GM10266 (cell line): ENCODE data around the gene SMIM35.

Experiments
- DNase-seq: peaks from one replicate; pipeline ENCODE4 v3.0.0; 2012; ENCODE audit errors: extremely low spot score
- CTCF ChIP-seq: IDR thresholded peaks from 2 replicates; pipeline ENCODE4 v1.5.1; 2012; ENCODE audit warnings: mild to moderate bottlenecking, low read depth; ENCODE audit not compliant: control insufficient read depth, insufficient read depth; ENCODE audit errors: missing control alignments

SMIM35 gene

DNA sequence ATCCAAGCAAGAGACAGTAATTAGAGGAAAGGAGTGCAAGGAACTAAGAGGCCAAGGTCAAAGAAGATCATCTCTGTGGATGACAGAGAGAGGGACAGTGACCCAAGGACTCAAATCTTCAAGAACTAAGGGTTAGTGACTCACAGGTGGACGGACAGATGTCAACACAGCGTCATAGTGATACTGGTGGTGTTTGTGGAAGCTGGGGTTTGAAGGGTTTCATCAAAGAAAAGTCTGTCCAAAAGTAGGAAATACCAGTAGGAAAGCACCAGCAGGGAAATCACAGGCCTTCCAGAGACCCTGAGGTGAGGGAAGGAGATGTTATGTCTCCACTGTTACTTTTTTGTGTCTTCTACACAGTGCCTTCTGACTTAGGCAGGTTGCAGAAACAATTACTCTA, 68.4 kb downstream of the SMIM35 start:
- no peak for TF ChIP-seq CTCF
- DNase-seq, result no peak

GRCh38 chr11:118017631-118018315, 69.0 kb downstream of the SMIM35 start:
- no peak for DNase-seq
- TF ChIP-seq CTCF, result no peak

GRCh38 chr11:118017111-118017510, 69.7 kb downstream of the SMIM35 start:
- TF ChIP-seq CTCF, result no peak
- DNase-seq, result no peak

DNA sequence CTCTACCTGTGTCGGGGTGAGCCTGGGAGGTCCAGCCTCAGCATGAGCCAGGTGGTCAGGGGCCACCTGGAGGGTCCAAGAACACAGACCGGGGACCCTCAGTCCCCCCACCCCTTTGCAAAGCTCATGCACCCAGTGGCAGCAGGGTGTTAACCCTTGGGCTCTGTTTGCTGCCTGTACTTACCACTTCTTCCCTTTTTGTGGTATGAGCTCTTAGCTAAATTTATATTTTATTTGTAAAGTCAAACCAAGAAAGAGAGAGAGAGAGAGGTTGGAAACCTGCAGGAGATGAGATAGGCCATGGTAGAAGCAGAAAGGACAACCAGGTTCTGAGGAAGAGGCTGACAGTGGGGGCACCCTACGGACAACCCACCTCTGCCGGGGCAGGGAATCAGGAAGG, 70.7 kb downstream of the SMIM35 start:
- no peak for TF ChIP-seq CTCF
- DNase-seq, result no peak

- no peak for TF ChIP-seq CTCF
- no peak for DNase-seq
These were observed 71.3 kb downstream of the SMIM35 start for GRCh38 chr11:118015385-118015841.

GRCh38 chr11:118014022-118014421, 72.7 kb downstream of the SMIM35 start:
- no peak for TF ChIP-seq CTCF
- DNase-seq, result no peak

DNA sequence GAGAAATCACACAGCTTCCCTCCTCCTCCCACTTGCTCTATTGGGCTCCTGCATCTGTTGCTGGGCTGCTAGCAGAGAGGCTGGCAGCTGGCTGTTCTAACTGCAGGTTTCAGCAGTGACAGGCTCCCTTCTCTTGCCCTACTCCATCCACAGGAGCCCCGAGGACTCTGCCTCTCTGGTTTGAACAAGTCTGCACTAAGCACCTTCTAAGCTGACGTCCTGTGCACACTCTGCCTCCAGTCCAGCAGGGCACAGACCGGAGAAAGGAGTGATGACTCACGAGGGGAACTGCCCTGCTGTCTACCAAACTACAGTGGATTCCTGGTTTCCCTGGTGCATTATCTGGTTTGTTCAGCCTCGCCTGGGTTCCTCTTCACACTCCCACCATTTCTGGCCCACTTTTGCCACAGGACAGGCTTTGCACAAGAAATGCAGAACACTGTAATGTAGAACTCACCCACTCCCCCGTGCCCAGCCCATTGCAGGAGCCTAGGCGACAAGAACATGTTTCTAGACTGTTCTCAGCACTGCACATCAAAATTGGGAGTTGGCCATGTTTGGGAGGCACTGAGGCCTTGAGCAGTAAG, 74.6 kb downstream of the SMIM35 start:
- no peak for DNase-seq

More for the DNA sequence above, 74.6 kb downstream of the SMIM35 start:
- no peak for TF ChIP-seq CTCF
